ENCODE data around the gene ATP5ME.
"Not testable (repeated sequence)": the region's sequence is repeated elsewhere in the genome, so short reads cannot be mapped to it uniquely, and the experiment has no call there.

ATP5ME gene

GRCh38 chr4:704198-704891 lies 30.3 kb upstream of the ATP5ME start:
- DNase-seq: no peak

DNA sequence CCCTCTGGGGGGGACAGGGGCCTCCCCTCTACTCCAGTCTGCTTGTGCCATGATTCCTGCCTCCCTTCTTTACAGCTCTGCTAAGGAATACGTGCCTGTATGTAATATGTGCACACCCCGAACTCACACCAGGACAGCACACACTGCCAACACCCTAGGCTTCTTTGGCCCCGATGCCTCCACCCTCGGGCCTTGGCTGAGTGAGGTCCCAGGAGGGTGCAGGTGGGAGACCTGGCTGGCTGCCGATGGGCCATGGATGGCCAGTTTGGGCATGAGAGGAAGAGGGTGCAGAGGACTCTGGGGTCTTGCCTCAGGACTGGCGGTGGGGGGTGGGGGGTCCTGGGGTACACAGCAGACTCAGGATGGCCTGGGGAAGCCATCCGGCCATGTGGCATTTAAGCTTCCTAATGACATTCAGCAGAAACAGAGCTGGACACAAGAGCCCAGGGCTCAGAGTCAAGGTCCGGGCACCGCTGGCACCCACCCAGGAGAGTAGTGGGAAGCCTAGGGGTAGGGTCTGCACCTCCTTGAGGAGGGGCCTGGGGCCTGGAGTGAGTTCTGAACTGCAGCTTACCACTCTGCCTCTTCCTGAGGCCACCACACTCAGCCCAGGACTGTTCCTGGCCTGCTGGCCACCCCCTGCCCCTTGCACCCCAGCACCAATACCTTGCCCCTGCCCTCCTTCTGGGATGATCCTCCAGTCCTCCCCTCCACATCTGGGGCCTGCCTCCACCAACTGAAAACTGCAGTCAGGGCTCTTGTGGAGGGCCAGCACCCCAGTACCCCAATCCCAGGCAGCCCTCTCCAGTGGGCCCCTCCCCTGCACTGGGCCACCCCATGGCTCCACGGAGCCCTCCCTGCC lies 29.5 kb upstream of the ATP5ME start:
- DNase-seq: no peak

DNA sequence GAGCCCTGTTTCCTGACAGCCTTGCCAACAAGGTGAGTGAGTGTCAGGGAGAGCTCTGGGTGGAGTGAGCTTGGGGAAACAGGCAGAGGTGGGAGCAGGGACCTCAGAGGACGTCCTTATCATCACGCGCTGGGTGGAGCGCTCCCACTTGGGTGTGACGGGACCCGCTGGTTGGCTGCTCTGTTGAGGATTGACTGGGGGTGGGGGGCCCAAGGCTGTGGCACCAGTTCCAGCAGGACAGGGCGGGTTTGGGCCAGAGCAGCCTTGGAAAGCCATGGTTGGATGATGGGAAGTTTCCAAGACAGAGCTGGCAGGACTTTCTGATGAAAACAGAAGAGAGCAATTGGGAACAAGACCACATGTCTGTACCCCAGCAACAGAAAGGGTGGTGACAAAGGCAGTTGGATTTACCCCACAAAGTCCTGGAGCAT lies 28.6 kb upstream of the ATP5ME start:
- no peak for DNase-seq

DNA sequence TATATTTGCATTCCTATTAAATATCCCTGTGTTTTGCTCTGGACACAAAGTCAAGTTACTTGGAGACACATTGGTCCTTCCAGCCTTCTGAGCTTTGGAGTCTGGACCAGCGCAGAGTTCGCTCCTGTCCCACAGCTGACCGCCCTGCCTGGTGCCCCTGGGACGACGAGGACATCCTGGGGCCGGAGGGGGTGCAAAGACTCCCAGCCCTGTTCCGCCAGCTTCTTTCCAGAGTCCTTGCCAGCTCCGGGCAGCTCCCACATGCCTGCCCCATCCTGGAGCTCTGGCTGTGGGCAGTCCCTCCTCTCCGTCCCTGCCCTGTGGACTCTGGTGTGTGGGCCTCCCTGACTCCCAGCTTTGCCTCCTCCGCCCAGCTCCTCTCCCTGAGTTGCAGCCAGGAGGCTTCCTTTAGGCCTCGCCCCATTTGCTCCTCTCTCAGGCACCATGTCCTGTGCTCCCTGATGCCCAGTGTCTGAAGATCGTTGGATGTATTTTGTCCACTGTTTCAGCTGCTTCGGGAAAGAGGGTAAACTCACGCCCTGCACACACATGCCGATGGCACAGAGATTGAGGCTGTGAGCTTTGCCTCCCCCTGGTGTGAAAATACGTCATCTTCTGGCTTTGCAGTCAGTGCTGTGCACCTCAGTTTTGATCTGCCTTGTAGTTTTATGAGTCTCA lies 26.6 kb upstream of the ATP5ME start:
- DNase-seq: no peak

DNA sequence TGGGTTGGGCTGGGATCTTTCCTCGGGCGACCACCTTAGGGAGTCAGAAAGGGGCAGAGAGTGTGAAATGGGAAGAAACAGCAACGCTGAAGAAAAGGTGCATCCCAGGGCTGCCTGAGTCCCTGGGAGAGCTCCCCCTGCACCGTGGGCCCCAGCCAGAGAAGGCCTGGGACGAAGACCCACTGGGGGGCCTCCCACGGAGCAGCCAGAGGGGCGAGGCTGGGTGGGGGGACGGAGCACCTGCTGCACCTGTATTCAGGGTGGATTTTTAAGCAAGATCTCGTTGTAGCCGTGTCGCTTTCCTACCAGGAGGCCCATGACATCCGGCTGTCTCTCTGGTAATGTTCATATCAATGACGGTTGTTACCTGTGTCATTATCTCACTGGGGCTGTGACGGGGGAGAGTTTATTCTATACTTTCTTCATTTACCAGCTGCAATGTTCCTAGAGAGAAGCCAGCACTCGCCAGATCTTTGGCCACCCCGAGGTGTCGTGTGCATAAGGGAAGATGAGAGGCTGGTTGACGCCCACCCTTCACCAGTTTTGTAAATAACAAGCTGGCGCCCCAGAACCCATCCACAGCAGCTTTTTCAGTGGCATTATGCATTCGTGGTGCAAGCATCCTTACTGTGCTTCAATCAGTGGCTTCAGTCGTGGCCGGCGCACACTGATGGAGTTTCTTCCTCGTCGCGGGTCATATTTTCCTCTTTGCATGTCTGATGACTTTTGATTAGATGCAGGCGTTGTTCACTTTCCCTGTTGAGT lies 25.9 kb upstream of the ATP5ME start:
- no peak for DNase-seq

- DNase-seq: not testable (repeated sequence)
Measured at GRCh38 chr4:694341-694940, 20.4 kb upstream of the ATP5ME start.

DNA sequence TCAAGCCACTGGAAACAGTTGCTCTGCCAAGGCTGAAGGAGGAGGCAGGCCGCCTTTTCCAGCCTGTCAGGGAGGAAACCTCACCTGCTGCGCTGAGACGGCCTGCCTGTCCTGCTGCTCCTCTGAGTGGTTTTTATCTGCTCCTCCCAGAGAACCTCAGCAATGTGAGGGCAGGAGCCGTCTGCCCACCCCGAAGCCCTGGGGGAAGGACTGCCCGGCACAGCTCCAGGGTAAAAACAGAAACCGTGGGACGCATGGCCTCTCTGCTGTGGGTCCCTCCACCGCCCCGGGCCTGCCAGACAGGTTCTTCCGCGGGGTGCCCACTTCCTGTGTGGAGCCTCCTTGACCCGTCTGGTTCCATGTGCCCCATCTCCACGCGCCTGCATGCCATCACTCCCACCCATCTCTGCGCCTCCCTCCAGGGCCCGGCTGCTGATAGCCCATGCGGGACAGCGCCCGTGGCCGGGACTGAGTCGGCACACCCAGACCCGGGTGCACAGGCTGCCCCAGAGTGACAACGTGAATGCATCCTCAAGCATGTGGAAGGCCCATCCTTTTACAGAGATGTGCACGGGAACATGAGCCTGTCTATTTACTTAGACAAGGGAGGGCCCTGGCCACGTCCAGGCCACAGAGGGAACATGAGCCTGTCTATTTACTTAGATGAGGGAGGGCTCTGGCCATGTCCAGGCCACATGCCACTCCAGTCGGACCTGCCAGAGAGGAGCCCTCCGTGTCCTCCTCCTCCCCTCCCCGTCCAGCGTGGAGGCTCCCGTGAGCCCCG lies 18.9 kb upstream of the ATP5ME start:
- DNase-seq: no peak

GRCh38 chr4:689723-690122 lies 15.6 kb upstream of the ATP5ME start:
- DNase-seq: no peak

- no peak for DNase-seq
Measured at GRCh38 chr4:688854-689681, 15.0 kb upstream of the ATP5ME start, which contains the start of gene SLC49A3. TSS of gene SLC49A3 (minus strand) at chr4:689151. CDS start at chr4:689127, 24 bp downstream.

DNA sequence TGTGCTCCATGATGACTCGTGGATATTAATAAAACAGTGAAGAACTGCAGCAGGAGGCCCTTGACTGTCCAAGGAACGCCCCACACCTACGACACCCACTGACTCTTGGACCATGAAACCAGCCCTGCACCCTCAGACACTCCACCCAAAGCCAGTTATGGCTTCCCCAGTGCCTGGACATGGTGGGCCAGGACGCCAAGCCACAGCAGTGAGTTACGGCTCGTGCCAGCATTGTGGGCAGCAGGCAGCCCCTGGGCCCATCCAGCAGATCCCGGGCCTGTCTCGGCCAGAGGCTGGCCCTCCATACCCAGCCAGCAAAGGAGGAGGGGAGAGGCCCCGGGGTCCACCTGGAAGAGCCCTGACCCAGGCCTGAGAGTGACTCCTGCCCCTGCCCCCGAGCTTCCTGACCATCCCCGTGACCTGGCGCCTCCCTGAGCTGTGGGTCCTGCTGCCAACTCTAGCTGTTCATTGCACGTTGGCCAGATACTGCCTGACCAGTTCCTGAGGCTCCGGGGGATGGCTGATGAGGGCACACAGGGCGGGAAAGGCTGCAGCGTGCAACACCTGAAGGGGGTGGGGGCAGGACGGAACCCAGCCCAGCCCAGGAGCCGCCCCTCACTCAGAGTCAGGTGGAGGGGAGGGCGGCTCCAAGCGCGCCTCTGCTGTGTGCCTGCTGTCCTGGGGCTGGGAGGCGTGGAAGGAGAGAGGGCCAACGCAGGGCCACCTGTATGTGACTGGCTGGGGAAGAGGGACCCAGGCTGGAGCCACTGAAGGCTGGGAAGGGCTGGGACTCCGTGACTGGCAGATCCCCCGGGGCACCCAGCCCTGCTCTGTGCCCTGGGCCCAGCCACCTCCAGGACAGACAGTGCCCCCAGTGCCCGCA lies 14.1 kb upstream of the ATP5ME start:
- DNase-seq: no peak

- no peak for DNase-seq
Measured at GRCh38 chr4:687048-687970, 13.2 kb upstream of the ATP5ME start.

- no peak for DNase-seq
Measured at GRCh38 chr4:686413-687040, 12.5 kb upstream of the ATP5ME start.

GRCh38 chr4:685679-686412 lies 11.8 kb upstream of the ATP5ME start:
- DNase-seq: no peak

DNA sequence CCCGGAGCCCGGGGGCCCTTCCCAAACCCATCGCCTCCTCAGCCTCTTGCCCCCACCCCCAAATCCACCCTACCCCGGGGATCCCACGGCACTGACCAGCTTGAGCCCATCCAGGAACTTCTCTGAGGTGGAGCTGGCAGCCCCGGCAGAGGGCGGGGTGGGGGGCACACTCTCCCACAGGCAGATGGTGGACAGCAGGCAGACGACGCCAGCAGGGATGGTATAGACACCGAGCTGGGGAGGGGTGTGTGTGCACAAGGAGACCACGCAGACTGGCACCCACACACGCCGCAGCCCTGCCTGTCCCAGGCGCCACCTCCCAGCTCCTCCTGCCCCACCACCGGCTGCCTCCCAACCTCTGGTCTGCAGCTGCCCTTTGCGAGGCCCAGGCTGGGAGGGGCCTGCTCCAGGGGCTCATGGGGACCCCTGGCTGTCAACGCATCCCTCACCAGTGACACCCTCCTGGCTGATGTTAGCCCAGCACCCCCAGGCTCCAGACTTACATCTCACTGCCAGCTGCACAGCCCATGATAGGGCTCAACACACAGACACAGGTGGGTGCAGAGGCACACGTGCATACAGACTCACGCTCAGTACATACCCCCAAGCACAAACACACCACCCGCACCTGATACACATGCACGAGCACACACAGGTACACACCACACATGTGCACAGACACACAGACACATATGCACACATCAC lies 10.7 kb upstream of the ATP5ME start:
- no peak for DNase-seq

DNA sequence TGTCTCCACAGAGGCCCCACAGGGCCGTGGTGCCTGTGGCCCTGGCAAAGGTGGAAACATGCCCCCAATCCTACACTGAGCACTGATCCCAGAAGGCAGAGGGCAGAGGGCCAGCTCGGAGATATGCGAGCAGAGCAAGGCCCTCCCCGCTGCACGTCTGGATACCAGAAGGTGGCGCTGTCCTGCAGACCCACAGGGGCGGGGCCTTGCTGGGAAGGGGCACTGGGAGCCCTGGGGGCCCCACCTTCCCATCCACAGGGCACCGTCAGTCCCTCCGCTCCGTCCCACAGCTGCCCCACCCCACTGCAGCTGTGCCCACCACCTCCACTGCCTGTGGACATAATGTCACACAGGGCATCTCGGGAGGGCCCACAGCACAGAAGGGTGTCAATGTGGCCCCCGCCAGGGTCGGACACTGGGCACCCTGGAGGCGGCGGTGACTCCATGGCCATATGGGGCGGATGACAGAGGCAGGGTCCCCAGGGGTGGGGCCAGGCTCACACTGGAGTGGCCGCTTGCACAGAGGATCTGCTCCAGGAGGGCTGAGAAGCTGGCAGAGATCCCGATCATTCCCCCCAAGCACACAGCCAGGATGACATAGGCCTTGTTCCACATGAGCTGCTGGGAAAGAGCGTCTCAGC lies 10.0 kb upstream of the ATP5ME start:
- DNase-seq: no peak
